NCI-H460 (cell line): ENCODE measurements around the gene LCOR. TPM values are rescaled to one million over a fixed set of nuclear protein-coding genes. Genes with fewer than 3 reads are reported as not detected.

Experiments
- DNase-seq: peaks from one replicate; pipeline ENCODE4 v3.0.0-alpha.2; 2016; ENCODE audit warnings: low read depth; ENCODE audit errors: extremely low read depth
- total RNA-seq: library from RNA; depleted of rRNA; stranded (reverse); fragments of >200 nt; shearing (Covaris generic); gene quantifications from 2 replicates; pipeline ENCODE4 v1.2.3, GENCODE V29; 2014

LCOR gene
- total RNA-seq, 1 experiment from 2014 or later: 16.2 TPM

DNA sequence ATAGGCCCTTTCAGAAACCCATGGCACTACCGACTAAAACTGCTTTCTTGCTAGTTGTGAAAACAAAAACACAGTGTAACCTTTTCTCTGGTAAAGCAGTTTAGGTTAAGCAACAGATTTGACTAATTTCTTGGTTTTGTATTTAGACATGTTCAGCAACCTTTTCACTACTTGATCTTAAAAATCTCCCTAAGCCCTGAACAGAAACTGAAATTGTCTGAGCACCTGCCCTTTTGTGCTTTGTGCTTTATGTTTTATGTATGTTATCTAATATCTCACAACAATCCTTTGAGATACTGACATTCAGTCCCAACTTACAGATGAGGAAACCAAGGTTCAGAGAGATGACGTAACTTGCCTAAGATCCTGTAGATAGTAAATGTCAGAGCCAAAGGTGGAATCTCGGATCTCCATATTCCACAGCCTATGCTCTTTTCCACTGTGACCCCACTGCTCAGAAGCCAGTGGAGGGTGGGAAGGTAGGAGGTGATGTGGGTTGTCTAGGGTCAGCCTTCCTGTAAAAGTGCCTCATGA lies 146.6 kb downstream of the LCOR start:
- no peak for DNase-seq

DNA sequence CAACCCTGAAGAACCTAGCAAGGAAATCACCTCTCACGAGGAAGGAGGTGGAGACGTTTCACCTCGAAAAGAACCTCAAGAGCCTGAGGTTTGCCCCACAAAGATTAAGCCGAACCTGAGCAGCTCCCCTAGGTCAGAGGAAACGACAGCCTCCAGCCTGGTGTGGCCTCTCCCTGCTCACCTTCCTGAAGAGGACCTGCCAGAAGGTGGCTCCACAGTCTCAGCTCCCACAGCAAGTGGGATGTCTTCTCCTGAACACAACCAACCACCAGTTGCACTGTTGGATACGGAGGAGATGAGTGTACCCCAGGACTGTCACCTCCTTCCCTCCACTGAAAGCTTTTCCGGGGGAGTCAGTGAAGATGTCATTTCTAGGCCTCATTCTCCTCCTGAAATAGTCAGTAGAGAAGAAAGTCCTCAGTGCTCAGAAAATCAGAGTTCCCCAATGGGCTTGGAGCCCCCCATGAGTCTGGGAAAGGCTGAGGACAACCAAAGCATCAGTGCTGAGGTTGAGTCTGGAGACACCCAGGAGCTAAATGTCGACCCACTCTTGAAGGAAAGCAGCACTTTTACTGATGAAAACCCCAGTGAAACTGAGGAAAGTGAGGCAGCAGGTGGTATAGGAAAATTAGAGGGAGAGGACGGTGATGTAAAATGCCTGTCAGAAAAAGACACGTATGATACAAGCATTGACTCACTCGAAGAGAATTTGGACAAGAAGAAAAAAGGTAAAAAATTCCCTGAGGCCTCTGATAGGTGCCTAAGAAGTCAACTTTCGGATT lies 150.2 kb downstream of the LCOR start:
- no peak for DNase-seq

DNA sequence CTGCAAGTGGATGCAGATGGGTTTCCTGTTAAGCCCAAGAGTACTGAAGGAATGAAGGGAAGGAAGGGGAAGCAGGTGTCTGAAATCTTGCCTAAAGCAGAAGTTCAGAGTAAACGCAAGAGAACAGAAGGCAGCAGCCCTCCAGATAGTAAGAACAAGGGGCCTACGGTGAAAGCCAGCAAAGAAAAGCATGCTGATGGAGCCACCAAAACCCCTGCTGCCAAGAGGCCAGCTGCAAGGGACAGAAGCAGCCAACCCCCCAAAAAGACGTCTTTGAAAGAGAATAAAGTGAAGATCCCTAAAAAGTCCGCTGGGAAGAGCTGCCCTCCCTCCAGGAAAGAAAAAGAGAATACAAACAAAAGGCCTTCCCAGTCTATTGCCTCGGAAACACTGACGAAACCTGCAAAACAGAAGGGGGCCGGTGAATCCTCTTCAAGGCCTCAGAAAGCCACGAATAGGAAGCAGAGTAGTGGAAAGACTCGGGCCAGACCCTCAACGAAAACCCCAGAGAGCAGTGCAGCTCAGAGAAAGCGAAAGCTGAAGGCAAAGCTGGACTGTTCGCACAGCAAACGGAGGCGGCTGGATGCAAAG lies 152.5 kb downstream of the LCOR start:
- DNase-seq: no peak

DNA sequence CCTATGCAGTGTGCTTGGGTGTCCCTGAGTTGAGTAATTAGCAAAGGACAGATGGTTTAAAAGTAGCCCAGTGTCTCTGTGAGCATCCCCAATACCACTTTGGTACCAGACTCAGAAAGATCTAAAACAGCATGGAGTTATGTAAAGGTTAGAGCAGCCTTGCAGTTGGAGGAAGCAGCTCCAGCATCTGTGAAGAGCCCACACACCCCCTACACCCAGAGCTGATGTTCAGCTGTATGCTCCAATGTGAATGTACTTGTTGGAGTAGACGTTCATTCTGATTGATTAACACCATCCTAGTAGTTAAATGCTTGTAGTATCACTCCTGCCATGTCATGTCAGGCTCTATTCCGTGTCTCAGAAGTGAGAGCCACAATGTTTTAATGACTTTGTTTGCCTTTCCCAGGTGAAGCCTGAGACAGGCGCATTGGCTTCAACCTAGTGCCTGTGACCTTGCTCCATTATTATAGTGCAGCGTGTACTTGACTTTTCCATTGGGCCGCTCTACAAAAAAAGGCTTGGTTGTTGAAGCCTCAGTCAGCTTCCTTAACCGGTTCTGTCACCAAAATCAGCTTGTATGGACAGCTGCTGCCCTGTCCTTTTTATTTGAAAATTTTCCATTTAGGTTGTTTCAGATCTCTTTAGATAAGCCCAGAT lies 154.2 kb downstream of the LCOR start:
- no peak for DNase-seq

DNA sequence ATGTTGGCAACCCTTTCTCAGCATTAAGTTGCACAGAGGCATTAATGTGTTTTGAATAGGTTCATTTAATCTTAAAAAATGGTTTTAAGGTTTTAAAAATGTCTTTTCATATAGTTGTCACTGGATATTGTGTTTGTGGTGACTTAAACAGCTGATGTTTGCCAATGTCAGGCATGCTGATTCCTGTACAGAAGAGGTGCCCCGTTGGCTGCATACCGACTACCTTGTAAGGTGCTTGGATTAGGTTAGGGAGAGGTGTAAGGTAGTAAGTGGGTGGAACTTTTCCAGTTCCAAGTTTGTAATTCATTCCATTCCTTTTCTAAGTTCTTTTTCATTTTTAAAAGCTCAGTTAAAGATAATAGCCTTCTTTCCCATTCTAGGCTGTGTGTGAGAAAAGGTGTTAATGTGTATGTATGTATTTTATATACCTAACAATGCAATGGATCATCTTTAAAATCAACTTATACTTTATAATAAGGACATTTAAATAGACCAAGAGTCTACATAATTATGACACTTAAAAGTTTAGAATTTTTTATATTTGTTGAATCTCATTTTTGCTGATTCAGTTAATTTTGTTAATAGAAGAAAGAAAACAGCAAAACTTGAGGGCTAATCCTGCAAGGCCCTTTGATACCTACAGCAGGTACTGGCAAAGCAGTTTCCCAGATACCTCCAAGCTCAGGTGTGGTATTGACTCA lies 155.2 kb downstream of the LCOR start:
- no peak for DNase-seq

DNA sequence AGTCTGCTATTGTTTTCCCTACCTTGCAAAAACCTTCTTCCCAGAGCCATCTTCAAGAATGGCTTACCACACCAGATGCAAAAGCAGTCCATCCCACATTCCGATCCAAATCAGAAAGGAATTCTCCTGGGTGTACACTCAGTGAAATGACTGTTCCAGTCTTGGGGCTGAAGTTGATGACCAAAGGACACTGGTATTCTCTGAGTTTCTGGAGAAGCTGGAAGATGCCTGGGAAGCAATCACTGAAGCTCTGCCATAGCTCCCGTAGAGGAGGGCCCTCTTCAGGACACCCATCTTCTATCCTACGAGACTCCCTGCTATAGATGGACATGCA lies 155.7 kb downstream of the LCOR start:
- DNase-seq: no peak

DNA sequence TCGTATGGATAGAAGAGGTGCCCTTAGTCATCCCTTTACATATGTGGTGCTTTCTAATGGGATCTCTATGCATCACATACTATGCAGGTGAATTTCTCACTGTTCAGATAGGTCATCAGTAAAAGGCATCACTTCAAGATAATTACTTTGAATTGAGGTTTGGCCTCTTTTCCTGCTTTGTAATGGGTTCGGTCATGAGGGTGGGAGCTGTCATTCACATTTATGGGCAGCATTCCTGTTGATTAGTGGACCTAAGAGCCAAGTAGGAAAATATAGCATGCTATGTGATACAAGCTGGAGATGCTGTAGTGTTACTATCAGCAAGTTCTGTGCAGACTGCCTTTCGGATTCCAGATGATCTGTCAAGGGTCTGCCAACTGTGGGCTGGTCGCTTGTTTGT lies 156.3 kb downstream of the LCOR start:
- DNase-seq: no peak

DNA sequence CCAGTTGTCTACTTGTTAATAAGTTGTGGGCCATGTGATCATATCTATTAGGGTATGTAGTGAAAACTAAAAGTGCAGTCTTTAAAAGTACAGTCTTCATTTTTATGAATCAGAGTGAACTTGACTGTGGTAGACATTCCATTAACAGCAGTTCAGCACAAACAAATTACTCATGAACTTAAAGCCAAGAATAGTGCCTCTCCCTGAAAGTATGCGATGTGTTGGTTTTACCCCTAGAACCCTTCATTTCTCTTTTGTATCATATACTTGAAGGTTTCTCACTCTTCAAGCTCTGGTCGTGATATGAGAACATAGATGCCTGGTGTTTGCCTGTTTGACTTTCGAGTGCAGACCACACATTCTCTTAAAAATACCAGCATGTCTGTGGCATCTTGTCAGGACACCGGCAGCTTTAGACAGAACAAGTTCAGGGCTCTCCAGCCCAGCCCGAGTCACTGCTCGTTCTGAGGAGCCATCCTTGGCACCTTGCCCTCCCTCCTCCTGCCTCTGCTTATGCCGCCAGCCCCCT lies 159.3 kb downstream of the LCOR start:
- no peak for DNase-seq

DNA sequence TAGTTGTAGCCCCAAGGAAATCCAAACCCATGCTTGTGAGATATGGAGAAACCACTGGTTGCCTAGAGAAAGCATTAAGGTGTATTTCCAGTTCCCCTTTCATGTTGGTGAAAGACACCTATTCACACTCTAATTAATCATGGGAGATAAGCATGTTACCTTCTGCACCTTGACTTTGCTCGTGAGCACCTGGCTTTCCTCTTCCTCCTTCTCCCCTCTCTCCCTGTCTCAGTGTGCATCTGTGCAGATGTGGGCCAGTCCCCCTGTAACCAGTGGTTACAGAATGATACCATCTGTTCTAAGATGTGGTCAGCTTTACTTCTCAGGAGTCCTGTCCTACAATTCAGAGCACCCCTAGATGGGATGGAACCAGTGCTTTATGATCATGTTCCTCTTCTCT lies 160.6 kb downstream of the LCOR start:
- DNase-seq: no peak

DNA sequence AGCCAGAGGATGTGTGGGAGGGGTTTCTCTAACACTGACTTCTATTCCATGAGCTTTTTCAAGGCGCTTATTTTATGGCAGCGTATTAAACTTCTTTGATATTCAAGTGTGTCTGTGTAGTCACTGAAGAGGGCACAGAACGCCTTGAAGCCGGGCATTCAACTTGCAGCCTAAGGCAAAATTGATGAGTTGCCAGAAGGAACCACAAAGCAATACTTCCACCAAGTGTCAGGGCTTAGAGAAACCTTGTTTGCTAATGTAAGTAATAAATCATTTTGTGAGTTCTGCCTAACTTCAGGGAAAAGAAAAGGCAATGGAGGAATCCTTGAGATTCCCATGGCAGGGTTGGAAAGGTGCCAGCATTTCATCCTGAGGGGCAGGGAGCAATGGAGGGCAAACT lies 163.8 kb downstream of the LCOR start:
- DNase-seq: no peak

DNA sequence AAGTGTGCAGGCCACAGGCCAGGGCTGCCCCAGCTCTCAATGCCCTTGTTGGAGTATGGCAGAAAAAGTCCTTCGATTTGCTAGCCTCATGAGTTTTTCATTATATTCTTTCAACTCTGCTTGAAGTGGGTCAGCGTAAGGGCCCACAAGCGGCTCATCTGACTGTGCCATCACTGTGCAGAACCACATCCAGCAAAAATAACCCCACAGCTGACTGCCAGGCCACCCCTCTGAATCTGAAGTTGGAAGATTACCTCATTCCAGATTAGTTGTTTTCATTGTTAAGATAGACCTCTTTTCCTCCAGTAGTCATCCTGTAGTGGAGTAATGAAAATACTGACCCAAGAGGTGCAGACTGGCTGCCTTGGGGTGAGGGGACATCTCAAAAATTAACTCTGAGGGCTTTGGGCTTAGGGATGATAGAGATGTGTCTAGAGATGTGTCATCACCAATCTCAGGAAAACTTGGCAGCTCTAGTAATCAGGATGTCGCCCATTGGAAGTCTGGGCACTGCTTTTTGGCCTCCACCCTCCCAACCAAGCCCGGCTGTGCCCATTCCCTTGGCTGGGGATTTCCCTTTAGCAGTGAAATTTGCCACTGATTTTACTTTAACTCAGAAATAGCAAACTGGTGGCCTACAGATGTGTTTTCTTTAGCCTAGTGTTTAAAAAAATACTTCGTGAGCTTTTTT lies 164.3 kb downstream of the LCOR start:
- no peak for DNase-seq

DNA sequence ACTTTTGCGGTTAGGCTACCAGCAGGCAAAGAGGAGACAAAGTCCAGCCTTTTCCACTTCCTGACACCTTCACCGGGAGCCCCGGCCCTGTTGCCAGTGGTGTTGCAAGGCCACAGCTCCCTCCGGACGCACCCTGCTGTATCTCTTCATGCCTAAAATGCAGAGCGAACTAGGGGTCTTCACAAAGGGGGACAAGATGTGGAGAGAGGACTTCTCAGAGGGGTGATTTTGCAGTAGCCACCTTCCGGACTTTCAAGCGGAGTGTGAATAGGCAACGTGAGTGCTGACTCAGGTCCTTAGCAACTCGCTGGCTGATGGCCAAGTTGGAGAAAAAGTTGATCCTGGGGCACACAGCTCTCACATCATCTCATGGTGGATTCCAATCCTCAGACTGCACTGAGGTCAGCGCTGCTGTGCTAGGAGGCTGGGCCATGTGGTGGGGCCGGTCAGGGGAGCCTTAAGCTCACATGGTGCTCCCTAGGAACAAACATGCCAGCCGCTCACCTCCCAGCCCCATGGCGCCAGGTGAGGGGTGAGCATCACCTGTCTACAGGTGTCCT lies 166.3 kb downstream of the LCOR start:
- no peak for DNase-seq

DNA sequence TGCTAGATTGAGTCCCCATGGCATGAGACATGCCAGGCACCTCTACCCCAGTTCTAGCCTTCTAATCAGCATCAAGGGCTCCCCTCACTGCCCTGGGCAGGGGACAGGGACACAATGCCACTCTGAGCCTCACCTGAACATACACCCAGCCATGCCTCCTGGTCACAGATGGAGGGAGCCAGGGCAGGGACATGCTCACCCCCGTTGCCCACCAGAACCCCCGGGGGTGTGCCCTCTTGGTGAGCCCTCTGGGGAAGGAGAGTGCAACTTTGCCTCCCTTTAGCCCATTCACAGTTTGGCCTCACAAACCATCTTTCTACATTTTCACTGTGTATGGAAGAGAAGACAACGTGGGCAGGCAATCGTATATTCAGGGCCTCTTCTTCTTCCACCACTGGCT lies 167.2 kb downstream of the LCOR start:
- DNase-seq: no peak

DNA sequence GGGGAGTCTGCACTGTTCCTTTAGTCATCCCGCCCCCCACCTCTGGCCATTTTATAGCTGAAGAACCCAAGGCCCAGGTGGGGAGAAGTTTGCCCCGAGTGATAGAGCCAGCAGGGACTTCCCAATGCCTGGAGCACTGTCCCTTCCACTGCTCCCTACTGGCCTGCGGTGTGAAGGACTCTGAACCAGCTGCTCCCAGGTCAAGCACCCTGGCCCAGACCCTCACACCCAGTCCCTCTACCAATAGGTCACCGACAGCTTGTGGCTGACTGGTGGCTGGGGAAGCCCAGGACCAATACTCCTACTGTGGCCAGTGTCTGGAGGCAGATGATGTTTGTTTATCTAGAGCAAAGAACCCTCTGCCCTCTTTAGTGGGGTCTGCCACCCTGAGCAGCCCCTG lies 167.9 kb downstream of the LCOR start:
- no peak for DNase-seq

DNA sequence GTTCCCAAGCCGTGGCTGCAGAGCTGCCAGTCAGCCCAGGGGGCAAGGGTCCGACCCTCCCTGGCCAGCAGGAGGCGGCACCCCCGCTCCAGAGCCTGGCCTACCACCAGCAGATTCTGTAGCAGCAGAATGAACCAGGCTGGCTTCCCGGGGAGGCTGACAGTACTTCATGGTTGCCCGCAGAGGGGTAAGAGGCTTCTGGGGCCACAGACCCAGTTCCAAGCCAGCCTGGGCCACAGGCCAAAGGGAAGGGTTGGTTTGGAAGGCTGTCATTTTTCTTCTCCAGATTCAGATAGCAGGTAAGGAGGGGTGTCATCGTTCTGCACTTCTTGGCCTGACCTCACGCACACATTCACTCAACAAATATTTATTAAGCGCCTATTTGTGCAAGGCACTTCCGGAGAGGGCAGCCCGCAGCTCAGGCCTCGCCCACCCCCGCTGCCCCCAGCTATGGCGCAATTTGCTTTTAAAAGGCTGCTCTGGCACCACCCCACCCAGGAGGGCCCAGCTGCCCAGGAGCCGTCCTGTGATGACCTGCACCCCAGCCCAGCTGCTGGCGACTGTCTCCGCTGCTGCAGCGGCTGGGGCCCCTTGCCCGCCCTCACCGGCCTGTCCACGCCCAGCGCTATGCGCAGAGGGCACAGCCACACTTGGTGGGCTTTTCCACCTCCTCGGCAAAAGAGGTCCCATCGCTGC lies 168.5 kb downstream of the LCOR start:
- no peak for DNase-seq

DNA sequence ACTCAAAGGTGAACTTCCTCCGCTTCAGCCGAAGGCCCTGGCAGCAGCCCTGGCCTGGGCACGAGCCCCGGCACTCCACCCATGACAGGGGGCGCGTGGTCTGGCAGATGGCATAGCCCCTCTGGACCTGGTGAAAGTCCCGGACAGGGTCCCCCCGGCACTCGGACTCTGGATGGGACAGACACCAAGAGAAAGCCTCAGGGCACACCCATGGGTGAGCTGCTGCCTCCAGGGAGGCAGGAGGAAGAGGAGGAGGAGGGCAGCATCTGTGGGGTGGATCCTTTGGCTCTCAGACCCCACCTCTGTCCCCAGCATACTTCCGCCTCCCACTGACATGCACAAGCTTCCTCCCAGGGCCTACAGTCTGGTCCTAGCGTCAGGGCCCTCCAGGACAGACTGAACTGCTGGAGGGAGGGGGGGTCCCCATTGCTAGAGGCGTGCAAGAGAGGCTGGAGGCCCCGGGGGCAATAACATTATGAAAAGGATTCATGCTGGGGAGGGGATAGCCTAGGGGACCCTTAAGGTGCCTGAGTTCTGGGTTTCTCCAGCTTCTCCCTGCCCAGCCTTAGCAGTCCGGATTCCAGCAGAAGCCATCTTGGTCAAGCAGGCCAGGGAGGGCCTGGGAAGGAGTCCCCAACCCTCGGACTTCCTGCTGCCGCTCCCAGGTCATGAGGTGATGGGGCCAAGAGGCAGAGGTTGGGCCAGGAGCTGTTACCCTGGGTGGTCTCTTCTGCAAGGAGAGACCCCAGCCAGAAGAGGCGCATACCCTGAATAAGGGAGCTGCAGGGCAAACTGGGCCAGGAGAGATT lies 169.3 kb downstream of the LCOR start:
- no peak for DNase-seq

DNA sequence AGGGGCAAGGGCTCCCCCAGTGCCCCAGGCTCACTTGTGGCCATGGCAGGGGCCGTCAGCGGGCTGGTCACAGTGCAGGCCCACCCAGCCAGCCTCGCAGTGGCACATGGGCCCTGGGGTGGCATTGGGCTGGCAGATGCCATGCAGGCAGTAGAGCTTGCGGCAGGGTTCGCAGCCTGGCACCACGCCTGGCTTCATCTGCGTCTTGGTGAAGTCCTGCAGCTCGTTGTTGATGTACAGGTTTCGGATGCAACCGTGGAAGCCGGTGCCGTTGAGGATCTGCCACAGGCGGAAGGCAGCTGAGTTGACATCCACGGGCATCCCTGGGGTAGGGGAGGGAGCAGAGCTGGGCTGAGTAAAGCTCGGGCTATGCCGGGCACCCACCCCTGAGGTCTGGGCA lies 170.6 kb downstream of the LCOR start:
- no peak for DNase-seq

DNA sequence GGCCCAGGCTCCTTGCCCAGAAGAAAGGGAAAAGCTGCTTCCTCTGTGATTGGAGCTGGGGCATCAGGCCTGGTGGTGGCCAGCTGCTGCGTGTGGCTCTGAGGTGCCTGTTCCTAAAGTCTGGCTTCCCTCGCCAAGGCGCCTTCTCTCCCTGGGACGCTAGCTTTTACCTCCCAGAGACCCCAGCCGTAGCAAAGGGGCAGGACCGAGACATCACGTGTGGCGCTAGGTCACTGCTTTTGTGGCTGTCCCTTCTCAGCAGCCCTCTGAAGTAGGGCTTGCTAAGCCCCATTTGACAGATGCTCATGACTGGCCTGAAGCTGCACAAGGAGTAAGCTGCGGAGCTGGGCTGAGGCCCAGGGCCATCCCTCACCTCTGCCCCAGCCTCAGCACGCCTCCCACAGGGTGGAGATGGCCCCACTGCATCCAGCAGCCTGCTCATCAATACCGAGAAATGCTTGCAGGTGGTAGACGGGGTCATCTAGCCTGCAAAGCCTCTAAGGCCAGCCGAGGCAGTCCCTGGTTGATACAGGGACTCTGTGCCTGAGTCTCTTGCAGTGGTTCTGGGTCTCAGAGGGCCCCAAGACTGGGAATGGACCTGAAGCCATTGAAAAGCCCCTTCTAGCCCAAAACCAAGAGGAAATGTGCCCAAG lies 171.2 kb downstream of the LCOR start:
- no peak for DNase-seq
